Activated naive CD8-positive, alpha-beta T cell treated with anti-CD3 and anti-CD28 coated beads, Interleukin-2, amount 10 ng/mL, durations not matched to agents 7 days and 5 days (primary cell): ENCODE measurements around the gene FEV. TPM values are rescaled to one million over a fixed set of nuclear protein-coding genes. Genes with fewer than 3 reads are reported as not detected.
"Not testable (repeated sequence)": the region's sequence is repeated elsewhere in the genome, so short reads cannot be mapped to it uniquely, and the experiment has no call there.

Source experiments
- ATAC-seq: fragments of 150-1000 bp; cut with Tn5 transposase; one replicate; pipeline ENCODE4 v1.10.0; 2021; ENCODE audit warnings: low read depth, moderate library complexity
- POLR2A ChIA-PET: fragments of 350-600 bp; sonication (Branson Sonifier 250); formaldehyde crosslinking; loops from one replicate; lab custom pipeline; 2021; ENCODE audit warnings: antibody characterized with exemption; lab: Charles Lee
- DNase-seq: peaks from one replicate; pipeline ENCODE4 v3.0.0; 2021
- H3K27ac Mint-ChIP-seq: one replicate; pipeline ENCODE4 v1.8.0; 2022; ENCODE audit warnings: mild to moderate bottlenecking, mixed read lengths
- H3K27me3 Mint-ChIP-seq: one replicate; pipeline ENCODE4 v1.8.0; 2022; ENCODE audit warnings: mild to moderate bottlenecking, moderate library complexity, mixed read lengths
- H3K36me3 Mint-ChIP-seq: one replicate; pipeline ENCODE4 v1.8.0; 2021; ENCODE audit warnings: mild to moderate bottlenecking, mixed read lengths
- H3K4me1 Mint-ChIP-seq: one replicate; pipeline ENCODE4 v1.8.0; 2021; ENCODE audit warnings: mixed read lengths
- H3K4me3 Mint-ChIP-seq: one replicate; pipeline ENCODE4 v1.8.0; 2022; ENCODE audit warnings: mild to moderate bottlenecking, moderate library complexity, mixed read lengths
- H3K9me3 Mint-ChIP-seq: one replicate; pipeline ENCODE4 v1.8.0; 2021; ENCODE audit warnings: mixed read lengths
- microRNA-seq: library from miRNA; unstranded; fragments of <30 nt; microRNA quantifications from one replicate; pipeline ENCODE4 v1.2.0, GENCODE V29; 2022
- total RNA-seq, 2 experiments: library from RNA; stranded (reverse); gene quantifications; one replicate each; pipeline ENCODE4 v1.2.3, GENCODE V29; 2021

FEV gene
- total RNA-seq, 2 experiments from 2014 or later = not detected

DNA sequence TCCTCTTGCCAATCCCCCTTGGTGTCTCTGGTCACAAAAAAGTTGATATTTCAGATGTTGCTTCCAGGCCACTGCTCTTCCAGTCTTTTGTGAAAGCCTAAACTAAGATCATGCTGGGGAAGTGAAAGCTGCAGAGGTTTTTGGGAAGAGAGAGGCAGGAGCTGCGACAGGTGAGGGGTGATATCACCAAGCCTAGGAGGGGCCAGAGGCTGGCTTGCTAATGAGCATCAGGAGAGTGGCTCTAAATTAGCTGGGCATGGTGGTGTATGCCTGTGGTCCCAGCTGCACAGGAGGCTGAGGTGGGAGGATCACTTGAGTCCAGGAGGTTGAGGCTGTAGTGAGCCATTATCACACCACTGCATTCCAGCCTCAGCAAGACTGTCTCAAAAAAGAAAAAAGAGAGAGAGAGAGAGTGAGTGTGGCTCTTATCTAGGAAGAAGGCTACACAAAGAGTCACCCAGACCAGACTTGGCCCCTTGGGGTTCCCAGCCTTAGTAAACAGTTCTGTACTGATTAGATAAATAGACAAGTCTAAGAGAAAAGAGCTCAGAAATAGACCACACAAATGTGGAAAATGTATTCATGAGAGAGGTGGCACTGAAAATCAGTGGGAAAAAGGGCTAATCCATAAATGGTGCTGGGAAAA lies 40.1 kb downstream of the FEV start:
- no peak overlapping the region for H3K27ac Mint-ChIP-seq
- H3K36me3 Mint-ChIP-seq = no peaks in the 10 kb centered on the region
- DNase-seq (no peak), ATAC-seq (no peak)
- H3K4me1 Mint-ChIP-seq = no peaks in the 10 kb centered on the region
- H3K4me3 Mint-ChIP-seq = no peak overlapping the region
- peaks cover 1% of the 10 kb centered on the region for H3K9me3 Mint-ChIP-seq
- POLR2A ChIA-PET = interaction anchor here (0.7 kb wide), 1 partner anchor 24 kb away, joined by 4 read pairs; no protein-coding TSS in a partner anchor
- H3K27me3 Mint-ChIP-seq = peaks cover 43% of the 10 kb centered on the region

DNA sequence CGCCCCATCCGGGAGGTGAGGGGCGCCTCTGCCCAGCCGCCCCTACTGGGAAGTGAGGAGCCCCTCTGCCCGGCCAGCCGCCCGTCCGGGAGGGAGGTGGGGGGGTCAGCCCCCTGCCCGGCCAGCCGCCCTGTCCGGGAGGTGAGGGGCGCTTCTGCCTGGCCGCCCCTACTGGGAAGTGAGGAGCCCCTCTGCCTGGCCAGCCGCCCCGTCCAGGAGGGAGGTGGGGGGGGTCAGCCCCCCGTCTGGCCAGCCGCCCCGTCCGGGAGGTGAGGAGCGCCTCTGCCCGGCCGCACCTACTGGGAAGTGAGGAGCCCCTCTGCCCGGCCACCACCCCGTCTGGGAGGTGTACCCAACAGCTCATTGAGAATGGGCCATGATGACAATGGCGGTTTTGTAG lies 53.2 kb downstream of the FEV start:
- H3K27me3 Mint-ChIP-seq = peaks cover 25% of the 10 kb centered on the region
- H3K4me3 Mint-ChIP-seq, POLR2A ChIA-PET, H3K27ac Mint-ChIP-seq, H3K9me3 Mint-ChIP-seq, DNase-seq, H3K36me3 Mint-ChIP-seq, ATAC-seq, H3K4me1 Mint-ChIP-seq: not testable (repeated sequence)

Small RNAs within 50 kb of the gene (microRNA-seq; reads per million reads assigned to microRNA genes)
- 2.8 reads per million for gene MIR375

Other genes with a start within 250 kb of the FEV start
- gene CYP27A1, start 203.0 kb downstream of the FEV start, total RNA-seq = 1 to 10 TPM; 3.0 to 4.7 TPM
- gene PRKAG3, start 153.4 kb downstream of the FEV start, total RNA-seq = not detected
- gene WNT6, start 125.4 kb downstream of the FEV start, total RNA-seq = not detected
- 1 to 10 TPM; 1.9 to 2.5 TPM for gene WNT10A, start 104.3 kb downstream of the FEV start, total RNA-seq
- gene CDK5R2, start 25.5 kb downstream of the FEV start, total RNA-seq = not detected
- not detected for gene CRYBA2, start 8.2 kb upstream of the FEV start, total RNA-seq
- gene CFAP65, start 56.3 kb upstream of the FEV start, total RNA-seq = not detected
- not detected for gene IHH, start 75.7 kb upstream of the FEV start, total RNA-seq
- 10 to 100 TPM; 16.7 to 17.1 TPM for gene NHEJ1, start 175.6 kb upstream of the FEV start, total RNA-seq
- 1 to 10 TPM; 4.4 to 4.7 TPM for gene SLC23A3, start 184.8 kb upstream of the FEV start, total RNA-seq
- gene CNPPD1, start 191.7 kb upstream of the FEV start, total RNA-seq = 10 to 100 TPM; 77.3 to 77.6 TPM
- 100 to 1,000 TPM; 129 TPM for gene RETREG2, start 193.1 kb upstream of the FEV start, total RNA-seq
- 10 to 100 TPM; 68.1 to 69.8 TPM for gene ZFAND2B, start 221.6 kb upstream of the FEV start, total RNA-seq
- gene ABCB6, start 233.8 kb upstream of the FEV start, total RNA-seq = 10 to 100 TPM; 13.1 to 14.3 TPM
- 10 to 100 TPM; 56.0 to 62.1 TPM for gene ATG9A, start 244.5 kb upstream of the FEV start, total RNA-seq
- 100 to 1,000 TPM; 170 to 177 TPM for gene ANKZF1, start 244.6 kb upstream of the FEV start, total RNA-seq